GM21381 (cell line): Measurements from ENCODE around the gene THRB.
A peak's percentile ranks its signal among the peaks of the same experiment; 100 is the strongest.

Source experiments
- ATAC-seq: cut with Tn5 transposase; IDR thresholded peaks from one replicate; pipeline ENCODE4 v1.9.1; 2021; ENCODE audit warnings: mild to moderate bottlenecking, moderate library complexity; ENCODE audit not compliant: unreplicated experiment

Gene THRB

GRCh38 chr3:24494618-24495325 is at the start of gene THRB:
THRB (minus strand) TSS chr3:24494850.
- peak; percentile 56 for ATAC-seq

GRCh38 chr3:24541935-24542334 is 47.3 kb upstream of the THRB start:
- no peak for ATAC-seq

GRCh38 chr3:24540821-24541220 is 46.2 kb upstream of the THRB start:
- ATAC-seq = no peak

- no peak for ATAC-seq
These were observed 45.0 kb upstream of the THRB start for GRCh38 chr3:24539699-24540098.

GRCh38 chr3:24538891-24539290 is 44.2 kb upstream of the THRB start:
- no peak for ATAC-seq

- no peak for ATAC-seq
These were observed 39.0 kb upstream of the THRB start for GRCh38 chr3:24533561-24534193.

- no peak for ATAC-seq
These were observed 35.8 kb upstream of the THRB start for GRCh38 chr3:24530471-24530870.

- no peak for ATAC-seq
These were observed 34.6 kb upstream of the THRB start for GRCh38 chr3:24529210-24529609.

- no peak for ATAC-seq
These were observed 32.1 kb upstream of the THRB start for GRCh38 chr3:24526640-24527212.

- no peak for ATAC-seq
These were observed 30.9 kb upstream of the THRB start for GRCh38 chr3:24525557-24525956.

GRCh38 chr3:24525022-24525421 is 30.4 kb upstream of the THRB start:
- no peak for ATAC-seq

- ATAC-seq = no peak
These were observed 29.5 kb upstream of the THRB start for GRCh38 chr3:24523988-24524727.

GRCh38 chr3:24523215-24523614 is 28.6 kb upstream of the THRB start:
- no peak for ATAC-seq

- no peak for ATAC-seq
These were observed 27.5 kb upstream of the THRB start for GRCh38 chr3:24522146-24522579.

- ATAC-seq = no peak
These were observed 26.9 kb upstream of the THRB start for GRCh38 chr3:24521420-24522145.

GRCh38 chr3:24520976-24521419 is 26.3 kb upstream of the THRB start:
- ATAC-seq = no peak

- ATAC-seq = no peak
These were observed 25.4 kb upstream of the THRB start for GRCh38 chr3:24520101-24520495.

- peak; percentile 47 for ATAC-seq
These were observed 24.9 kb upstream of the THRB start for GRCh38 chr3:24519368-24520100.

- no peak for ATAC-seq
These were observed 24.3 kb upstream of the THRB start for GRCh38 chr3:24518990-24519367.

- ATAC-seq = no peak
These were observed 19.5 kb upstream of the THRB start for GRCh38 chr3:24514119-24514518.
